ENCODE data around the gene NOXA1.
A peak's percentile ranks its signal among the peaks of the same experiment; 100 is the strongest.
"Not testable (repeated sequence)": the region's sequence is repeated elsewhere in the genome, so short reads cannot be mapped to it uniquely, and the experiment has no call there.

Gene NOXA1

DNA sequence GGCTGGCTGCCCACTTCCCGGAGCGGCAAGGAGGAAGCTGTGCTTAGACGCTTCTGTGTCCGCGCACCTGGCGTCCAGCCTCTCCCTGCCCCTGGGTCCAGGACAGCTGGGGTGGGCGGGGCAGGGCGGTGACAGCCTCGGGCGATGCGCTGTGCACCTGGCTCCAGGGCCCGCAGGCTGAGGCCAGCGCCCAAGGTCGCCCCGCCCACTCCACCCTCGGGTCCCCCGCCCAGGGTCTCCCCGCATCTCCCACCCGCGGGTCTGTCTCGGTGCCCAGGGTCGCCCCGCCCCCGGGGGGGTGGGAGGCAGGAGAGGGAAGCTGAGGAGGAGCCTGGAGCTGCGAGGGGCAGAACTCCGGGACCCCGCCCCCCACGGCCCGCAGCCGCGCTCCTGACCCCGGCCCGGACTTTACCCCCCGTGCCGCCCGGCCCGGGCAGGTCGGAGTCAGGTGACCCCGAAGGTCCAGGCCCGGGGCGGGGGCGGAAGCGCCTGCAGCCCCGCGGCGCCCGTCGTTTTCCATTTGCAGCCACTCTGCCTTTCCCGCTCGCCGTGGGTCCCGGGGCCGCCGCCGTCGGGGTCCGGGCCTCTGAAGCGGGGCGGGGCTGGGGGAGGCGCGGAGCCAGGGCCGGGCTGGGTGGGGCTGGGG lies 18.2 kb downstream of the NOXA1 start, which contains the start of gene ENTPD8:
ENTPD8 (minus strand) TSS at position 69 of the 646 bp plus-strand sequence. CDS start 3,072 bp downstream, outside the sequence.
- no peak for DNase-seq

DNA sequence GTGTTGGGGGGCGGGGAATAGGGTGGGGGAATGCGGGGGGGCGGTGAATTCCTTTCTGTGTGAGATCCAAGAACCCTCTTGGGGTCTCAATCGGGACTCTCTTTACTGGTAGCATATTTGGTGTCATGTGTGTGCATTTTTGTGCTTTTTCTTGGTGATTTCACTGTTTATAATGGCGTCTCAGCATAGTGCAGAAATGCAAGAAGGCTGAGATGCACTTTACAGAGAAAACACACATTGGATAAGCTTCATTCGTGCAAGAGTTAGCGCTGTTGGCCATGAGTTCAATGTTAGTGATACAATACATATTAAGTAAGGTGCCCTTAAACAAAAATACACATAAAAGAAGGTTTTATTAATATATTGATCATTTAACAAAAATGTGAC lies 18.7 kb downstream of the NOXA1 start:
- no peak for DNase-seq

DNA sequence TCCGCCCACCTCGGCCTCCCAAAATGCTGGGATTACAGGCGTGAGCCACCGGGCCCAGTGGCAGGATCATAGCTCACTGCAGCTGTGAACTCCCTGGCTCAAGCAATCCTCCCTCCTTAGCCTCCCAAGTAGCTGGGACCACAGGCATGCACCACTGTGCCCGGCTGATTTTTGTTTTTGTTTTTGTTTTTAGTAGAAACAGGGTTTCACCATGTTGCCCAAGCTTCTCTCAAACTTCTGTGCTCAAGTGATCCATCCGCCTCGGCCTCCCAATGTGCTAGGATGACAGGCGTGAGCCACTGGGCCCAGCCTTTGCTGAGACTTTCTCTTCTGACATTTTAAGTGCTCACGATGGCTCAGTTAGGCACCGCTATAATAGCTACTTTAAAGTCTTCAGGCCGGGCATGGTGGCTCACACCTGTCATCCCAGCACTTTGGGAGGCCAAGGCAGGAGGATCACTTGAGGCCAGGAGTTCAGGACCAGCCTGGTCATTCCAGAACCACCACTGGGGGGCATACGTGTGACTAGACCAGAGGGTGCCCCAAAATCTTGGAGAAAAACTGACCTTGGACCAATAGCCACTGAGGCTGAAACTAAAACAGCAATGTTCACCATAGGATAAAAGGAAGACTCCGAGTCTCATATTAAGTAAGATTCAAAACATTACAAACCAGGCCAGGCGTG lies 21.1 kb downstream of the NOXA1 start:
- no peak for DNase-seq

DNA sequence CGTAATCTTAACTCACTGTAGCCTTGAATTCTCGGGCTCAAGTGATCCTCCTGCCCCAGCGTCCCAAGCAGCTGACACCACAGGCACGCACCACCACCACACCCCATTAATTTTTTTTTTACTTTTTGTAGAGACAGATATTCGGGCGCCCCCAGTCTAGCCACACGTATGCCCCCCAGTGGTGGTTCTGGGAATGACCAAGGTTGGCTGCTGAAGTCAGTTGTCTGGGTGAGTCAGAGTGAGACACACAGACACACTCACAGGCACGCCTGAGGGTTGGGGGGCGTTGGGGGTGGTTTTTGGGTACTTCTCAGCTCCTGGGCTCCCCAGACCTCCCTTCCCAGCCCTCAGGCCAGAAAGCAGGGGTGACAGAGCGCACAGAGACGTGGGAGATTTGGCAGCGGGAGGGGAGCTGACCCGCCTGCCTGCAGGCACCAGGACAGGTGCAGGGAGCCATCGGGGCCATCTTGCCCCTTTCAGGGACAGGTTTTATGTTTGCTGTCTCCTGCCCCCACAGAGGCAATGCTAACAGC lies 22.1 kb downstream of the NOXA1 start:
- peak; percentile 86 for DNase-seq

DNA sequence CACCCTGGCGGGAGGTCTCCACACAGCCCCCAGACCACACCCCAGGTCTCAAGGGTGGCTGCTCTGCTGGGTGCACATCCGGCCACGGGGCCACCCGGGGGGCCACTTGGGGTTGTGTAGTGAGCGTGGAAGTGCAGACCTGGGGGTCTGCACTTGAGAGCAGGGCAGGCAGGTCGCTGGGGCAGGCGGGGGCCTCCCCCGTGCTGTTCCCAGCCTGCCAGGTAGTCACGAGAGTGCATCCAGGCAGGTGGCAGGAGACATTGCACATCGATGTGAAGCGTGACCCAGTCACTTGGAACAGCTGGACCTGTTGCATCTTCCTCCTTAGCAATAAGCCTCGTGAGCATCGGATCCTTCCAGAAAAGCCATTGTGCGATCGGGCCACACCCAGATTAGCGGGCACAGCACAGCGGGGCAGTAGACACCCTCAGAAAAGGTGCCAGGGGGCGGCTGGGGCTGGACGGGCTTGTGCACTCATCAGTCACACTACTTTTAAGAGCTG lies 22.8 kb downstream of the NOXA1 start:
- no peak for DNase-seq

DNA sequence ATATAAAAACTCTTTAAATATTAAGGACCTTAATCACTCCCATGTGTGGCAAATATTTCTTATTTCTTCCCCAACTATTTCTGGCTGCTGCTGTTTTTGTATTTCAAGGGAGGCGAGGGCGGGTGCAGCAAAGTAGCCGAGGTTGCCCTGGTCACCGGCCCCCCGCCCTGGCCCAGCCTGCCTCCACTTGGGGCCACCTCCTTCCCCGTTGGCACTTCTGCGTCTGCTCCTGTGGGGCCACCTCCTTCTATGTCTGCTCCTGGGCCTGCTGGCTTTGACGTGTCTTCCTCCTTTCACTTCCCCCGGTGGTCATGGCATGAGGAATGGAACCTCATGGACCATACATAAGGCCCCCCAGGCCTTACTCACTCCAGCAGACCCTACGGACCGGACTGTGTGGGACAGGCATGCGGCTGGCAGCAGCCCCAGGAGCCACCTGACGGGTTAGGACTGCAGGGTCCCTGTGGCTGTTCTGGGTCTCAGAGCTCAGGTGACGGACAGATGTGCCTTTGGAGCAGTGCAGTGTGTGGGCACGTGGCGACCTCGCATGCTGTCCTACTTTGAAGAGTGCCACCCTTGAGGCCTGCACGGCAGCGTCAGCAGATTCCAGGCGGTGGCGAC lies 23.8 kb downstream of the NOXA1 start:
- peak; percentile 62 for DNase-seq

DNA sequence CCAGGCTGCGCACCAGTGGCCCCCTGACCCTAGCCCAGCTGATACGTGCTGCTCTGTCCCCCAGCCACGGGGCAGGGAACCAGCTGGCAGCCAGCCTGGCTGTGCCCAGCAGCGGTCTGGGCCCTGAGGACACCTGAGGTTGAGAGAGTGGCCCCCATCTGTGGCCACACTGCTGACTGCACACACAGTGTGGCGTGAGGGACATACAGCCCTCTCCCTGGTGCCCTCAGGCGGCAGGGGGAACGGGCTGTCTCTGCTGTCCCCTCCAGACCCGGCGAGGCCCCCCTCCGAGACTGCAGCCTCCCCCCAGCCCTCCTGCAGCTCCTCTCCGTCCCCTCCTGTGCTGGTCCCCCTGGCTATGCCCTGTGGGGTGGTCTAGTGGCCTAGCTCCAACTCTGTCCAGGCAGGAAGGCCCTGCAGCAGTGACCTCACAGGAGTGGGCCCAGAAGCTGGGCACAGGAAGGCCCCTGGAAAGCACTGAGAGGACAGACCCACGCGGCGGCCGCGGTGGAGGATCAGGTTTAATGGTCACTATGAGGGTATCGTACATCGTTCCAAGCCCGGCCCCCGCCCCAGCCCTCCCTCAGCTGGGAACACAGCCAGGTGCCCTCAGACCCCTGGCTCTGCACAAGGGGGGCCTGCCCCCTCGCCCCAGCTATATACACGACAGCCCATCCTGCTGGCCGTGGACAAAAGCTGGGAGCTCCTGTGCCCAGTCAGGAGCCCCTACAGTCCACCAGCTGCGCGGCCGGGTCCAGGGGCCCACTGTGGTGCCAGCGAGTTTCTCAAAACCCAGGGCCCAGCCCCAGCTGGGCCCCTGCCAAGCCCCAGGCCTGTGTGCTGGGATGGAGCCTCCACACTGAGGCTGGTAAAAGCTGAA lies 24.8 kb downstream of the NOXA1 start:
- no peak for DNase-seq

DNA sequence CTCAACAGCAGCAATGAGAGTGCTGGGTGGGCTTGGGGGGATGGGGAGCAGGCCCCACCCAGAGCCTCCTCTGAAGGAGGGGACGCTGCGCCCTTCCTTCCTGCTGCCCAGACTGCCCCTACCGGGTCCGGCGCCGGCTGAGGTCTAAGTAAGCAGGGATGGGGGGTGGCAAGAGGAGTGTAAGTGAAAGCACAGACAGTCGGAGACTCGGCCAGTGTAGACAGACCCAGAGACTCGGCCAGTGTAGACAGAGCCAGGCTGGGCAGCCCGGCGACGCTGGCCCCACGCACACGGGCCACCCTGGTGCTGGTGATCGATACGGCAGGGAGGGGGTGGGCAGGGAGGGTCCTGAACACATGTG lies 25.4 kb downstream of the NOXA1 start:
- DNase-seq: no peak

DNA sequence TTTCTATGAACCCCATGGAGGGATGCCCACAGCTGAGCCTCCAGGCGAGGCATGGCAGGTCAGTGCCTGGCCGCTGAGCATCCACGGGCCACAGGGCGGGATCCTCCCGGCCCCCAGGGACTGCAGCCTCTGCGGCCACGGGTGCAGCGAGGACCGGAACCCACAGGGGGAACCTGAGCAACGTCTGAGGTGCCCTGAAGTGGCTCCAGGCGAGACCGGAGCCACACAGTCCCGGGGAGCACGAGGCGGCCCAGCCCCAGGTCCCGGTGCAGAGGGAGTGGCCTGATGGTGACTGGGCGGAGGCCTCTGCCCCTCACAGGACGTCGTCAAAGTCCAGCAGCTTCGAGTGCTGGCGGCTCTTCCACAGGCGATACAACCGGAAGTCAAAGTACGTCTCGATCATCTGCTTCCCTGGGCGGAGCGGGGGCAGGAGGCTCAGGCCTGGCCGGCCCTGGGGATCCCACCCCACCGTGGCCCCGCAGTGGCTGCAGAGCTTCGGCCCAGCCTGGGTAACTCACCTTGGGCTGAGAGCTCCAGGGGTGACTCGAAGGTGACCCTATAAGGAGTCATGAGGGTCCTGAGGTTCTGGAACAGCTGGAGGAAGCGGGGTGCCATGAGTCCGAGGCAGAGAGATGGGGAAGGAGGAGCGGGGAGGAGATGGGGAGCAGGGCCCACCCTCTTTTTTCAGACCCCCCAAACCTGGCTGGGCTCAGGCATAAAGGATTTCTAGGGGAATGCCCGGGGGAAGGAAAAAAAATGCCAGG lies 26.1 kb downstream of the NOXA1 start:
- DNase-seq: no peak

DNA sequence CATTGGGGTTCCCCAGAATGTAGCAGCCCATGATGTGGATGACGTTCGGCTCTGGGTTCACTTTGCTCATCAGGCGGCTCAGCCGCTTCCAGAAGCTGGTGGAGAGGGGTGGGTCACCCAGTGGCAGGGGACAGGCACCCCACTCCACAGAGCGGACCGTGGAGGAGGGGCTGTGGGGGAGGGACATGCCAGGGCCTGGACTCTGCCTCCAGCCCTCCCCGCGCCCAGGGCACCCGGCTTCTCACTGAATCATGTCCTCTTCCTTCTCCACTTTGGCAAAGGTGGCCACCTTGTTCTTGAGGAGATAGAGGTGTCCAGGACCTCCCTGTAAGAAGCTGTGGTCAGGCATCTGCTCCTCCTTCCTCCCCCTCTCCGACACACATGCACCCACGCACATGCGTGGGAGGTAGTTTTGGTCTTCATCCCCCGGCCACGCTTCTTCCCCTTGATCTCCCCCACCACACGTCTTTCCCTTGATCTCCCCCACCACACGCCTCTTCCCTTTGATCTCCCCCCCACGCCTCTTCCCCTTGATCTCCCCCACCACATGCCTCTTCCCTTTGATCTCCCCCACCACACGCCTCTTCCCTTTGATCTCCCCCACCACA lies 26.8 kb downstream of the NOXA1 start:
- no peak for DNase-seq

DNA sequence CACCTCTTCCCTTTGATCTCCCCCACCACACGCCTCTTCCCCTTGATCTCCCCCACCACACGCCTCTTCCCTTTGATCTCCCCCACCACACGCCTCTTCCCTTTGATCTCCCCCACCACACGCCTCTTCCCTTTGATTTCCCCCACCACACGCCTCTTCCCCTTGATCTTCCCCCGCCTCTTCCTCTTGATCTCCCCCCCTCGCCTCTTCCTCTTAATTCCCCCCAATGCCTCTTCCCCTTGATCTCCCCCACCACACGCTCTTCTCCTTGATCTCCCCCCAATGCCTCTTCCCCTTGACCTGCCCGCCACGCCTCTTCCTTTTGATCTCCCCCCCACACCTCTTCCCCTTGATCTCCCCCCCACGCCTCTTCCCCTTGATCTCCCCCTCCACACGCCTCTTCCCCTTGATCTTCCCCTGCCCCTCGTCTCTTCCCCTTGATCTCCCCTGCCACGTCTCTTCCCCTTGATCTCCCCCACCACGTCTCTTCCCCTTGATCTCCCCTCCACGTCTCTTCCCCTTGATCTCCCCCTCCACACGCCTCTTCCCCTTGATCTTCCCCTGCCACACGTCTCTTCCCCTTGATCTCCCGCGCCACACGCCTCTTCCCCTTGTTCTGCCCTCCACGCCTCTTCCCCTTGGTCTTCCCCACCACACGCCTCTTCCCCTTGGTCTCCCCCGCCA lies 27.5 kb downstream of the NOXA1 start:
- not testable (repeated sequence) for DNase-seq

DNA sequence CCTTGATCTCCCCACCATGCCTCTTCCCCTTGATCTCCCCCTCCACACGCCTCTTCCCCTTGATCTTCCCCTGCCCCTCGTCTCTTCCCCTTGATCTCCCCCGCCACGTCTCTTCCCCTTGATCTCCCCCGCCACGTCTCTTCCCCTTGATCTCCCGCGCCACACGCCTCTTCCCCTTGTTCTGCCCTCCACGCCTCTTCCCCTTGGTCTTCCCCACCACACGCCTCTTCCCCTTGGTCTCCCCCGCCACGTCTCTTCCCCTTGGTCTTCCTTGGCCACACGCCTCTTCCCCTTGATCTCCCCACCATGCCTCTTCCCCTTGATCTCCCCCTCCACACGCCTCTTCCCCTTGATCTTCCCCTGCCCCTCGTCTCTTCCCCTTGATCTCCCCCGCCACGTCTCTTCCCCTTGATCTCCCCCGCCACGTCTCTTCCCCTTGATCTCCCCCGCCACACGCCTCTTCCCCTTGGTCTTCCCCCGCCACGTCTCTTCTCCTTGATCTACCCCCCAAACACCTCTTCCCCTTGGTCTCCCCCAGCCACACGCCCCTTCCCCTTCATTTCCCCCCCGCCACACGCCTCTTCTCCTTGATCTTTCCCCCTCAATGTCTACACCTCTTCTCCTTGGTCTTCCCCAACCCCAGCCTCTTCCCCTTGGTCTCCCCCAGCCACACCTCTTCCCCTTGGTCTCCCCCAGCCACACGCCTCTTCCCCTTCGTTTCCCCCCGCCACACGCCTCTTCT lies 28.2 kb downstream of the NOXA1 start:
- not testable (repeated sequence) for DNase-seq

DNA sequence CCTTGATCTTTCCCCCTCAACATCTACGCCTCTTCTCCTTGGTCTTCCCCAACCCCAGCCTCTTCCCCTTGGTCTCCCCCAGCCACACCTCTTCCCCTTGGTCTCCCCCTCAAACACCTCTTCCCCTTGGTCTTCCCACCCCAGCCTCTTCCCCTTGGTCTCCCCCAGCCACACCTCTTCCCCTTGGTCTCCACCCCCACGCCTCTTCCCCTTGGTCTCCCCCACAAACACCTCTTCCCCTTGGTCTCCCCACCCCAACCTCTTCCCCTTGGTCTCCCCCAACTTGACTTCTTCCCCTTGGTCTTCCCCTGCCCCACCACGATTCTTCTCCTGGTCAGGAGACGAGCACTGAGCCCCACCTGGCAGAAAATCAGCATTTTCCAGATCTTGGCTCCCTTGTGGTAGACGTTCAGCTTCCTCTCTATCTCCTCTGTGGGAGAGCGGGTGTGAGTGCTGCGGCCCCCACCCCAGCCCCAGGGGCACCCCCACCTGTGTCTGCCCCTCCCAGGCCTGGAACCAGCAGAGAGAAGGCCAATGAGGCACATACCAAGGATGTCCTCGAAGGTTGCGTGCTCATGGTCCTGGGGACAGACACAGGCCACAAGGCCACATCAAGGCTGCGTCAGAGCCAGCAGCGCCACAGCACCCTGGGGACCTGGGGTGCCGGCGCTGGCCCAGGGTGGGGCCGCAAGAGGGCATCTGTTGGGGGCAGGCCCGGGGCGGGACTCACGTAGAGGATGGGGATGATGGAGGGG lies 29.0 kb downstream of the NOXA1 start:
- no peak for DNase-seq

DNA sequence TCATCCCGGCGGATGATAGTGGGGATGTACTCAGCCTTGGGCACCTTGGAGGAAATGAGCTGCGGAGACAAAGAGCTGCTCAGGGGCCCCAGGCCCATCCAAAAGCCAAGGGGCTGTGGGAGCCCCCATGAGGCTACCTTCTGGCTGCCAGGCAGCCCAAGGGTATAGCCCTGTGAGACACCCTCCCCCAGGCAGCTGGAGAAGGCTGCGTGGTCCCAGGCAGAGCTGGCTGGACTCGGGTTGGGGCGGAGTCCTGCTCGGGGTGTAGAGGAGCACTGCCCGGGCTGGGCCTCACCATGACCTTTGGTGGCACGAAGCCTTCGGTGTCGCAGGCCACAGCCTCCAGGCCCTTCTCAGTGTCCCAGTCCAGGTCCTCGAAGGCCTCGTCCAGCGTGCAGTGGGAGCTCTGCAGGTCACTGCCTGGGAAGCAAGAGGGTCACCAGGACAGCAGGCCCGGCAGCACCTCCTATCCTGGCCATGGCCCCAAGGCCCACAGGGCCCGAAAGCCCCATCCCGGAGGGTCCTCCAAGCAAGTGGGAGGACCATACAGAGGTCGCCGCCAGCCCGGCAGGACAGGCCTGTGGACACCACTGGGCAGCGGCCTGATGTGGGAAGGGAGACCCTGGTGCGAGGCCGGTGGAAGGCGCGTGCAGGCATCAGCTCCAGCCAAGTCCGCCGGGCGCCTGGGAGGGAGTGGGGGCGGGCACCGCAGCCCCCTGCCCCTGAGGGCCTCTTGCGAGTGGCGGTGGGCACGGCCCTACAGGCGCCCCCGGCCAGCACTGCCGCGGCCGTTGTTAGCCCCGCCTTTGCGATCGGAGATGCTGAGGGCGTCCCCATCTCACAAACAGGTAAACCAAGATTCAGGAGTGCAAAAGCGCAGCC lies 29.8 kb downstream of the NOXA1 start:
- no peak for DNase-seq

DNA sequence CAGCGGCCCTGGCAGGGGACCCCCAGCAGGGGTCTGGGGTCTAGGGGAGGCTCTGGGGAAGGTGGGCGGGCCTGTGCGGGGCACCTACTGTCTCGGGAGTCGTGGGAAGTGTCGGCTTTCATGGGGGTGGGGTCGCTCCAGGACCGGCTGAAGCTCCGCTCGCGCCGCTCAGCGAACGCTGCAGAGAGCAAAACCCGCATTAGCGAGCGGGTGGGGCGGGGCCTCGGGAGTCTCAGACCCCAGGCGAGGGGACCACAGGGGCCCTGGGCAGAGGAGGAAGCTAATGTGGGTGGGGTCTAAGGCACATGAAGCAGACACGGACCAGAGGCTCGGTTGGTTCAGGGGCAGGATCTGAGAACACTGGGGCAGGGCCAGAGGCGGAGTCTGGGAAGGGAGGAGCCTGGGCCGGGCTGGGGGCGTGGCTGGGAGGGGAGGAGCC lies 30.5 kb downstream of the NOXA1 start:
- peak; percentile 78 for DNase-seq

DNA sequence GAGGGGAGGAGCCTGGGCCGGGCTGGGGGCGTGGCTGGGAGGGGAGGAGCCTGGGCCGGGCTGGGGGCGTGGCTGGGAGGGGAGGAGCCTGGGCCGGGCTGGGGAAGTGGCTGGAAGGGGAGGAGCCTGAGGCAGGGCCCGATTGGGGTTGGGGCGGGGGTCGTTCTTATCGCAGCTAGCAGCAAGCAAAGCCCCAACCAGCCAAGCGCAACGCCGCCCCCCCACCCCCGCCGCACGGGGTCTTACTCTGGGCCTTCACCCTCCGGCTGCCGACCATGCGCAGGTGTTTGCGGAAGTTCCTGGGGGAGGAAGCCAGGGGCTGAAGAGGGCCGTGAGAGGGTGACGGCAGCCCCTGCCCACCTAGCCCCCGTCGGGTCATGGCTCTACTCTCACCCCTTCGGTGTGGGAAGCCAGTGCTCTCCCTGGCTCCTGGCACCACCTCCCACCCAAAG lies 31.0 kb downstream of the NOXA1 start:
- peak; percentile 47 for DNase-seq

DNA sequence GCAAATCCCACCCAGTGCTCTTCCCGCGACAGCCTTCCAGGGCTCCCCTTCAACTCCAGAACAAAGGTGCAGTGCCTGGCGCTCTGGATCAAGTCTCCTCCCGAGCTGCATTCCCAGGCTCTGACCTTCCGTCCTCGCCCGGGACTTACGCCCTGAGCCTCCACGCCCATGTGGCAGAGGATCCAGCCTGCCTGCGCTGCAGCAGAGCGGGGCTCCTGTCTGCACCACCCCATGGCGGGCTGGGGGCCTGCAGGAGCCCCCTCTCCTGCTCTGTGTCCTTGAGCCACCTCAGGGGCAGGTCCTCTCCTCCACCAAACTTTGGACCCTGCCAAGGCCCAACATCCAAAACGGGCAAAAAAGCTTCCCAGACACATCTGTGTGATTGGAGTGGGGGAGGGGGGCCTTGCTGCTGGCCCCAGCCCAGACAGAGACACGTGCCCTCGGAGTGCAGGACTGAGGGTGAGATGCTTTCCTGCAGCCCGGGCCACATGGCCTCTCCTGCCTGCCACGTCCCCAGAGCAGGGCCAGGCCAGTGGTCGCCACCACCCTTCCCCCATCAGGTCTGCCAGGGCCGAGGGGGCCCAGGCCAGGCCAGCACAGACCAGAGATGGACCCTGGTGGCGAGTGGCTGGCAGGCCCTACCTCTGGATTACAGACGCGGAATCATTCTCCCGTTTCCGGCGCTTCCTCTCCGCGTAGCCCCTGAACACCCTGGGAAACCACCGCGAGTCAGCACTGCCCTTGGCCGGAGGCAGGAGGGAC lies 31.6 kb downstream of the NOXA1 start:
- DNase-seq: peak; percentile 14
